Choroid plexus epithelial cell (primary cell): ENCODE data around the gene PGAM4.

ENCODE experiments used
- DNase-seq: peaks from one replicate; pipeline ENCODE4 v3.0.0-alpha.2; 2010; ENCODE audit warnings: low read depth
- H3K4me3 ChIP-seq: 2 replicates; pipeline ENCODE4 v1.5.1; 2011; ENCODE audit warnings: low read depth, mild to moderate bottlenecking, control low read depth, low read length, moderate library complexity
- TF ChIP-seq, protein P1 (sequence below): conservative IDR thresholded peaks from 2 replicates; pipeline ENCODE4 v1.5.1; 2011; ENCODE audit warnings: low read depth, mild to moderate bottlenecking, control low read depth, inconsistent platforms, low read length, moderate library complexity

The PGAM4 gene

DNA sequence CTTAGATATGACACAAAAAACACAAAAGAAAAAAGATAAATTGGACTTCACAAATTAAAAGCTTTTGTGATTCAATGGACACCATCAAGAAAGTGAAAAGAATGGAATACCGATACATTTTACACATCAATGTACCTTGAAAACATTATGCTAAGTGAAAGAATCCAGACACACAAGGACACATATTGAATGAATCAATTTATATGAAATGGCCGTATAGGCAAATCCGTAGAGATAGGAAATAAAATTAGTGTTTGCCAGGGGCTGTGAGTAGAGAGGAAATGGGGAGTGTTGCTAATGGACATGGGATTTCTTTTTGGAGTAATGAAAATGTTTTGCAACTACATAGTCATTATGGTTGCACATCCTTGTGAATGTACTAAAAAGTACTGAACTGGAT, 3.1 kb downstream of the PGAM4 start:
- TF ChIP-seq, protein P1, sequence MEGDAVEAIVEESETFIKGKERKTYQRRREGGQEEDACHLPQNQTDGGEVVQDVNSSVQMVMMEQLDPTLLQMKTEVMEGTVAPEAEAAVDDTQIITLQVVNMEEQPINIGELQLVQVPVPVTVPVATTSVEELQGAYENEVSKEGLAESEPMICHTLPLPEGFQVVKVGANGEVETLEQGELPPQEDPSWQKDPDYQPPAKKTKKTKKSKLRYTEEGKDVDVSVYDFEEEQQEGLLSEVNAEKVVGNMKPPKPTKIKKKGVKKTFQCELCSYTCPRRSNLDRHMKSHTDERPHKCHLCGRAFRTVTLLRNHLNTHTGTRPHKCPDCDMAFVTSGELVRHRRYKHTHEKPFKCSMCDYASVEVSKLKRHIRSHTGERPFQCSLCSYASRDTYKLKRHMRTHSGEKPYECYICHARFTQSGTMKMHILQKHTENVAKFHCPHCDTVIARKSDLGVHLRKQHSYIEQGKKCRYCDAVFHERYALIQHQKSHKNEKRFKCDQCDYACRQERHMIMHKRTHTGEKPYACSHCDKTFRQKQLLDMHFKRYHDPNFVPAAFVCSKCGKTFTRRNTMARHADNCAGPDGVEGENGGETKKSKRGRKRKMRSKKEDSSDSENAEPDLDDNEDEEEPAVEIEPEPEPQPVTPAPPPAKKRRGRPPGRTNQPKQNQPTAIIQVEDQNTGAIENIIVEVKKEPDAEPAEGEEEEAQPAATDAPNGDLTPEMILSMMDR = no peak
- no peak overlapping the region for H3K4me3 ChIP-seq
- no peak for DNase-seq

DNA sequence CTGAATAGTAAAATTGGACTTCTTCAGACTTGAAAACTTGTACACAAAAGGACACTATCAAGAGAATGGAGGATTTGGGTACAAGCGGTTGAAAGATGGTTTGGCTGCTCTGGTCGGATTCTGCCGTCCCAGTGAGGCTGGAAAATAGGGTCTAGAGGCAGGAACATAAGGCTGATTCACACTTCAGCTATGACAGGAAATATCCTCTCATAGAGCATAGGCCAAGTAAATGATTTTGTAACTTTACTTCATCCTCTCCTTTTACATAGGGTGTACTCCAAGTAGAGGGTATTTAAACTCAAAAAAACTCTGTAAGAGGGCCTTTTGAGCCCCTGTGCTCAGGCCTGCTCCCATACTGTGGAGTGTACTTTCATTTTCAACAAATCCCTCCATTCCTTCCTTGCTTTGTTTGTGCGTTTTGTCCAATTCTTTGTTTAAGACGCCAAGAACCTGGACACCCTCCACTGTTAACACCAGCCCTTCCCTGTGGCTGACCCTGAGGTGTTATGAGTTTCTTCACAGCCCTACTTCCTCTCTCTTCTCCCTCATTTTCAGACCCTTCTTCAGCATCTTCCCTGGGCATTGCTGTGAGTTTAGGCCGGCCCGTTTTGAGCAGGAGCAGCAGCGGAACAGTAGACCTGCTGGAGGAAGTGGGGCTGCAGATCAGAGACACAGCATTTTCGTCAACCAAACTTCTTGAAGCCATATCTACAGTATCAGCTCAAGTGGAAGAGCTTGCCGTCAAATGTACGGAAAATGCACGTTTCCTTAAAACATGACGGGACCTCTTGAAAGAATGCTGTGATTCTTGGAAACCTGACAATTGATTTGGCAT, 7.2 kb downstream of the PGAM4 start:
- H3K4me3 ChIP-seq = no peak overlapping the region
- TF ChIP-seq, protein P1 = no peak
- peak; percentile 29 for DNase-seq

DNA sequence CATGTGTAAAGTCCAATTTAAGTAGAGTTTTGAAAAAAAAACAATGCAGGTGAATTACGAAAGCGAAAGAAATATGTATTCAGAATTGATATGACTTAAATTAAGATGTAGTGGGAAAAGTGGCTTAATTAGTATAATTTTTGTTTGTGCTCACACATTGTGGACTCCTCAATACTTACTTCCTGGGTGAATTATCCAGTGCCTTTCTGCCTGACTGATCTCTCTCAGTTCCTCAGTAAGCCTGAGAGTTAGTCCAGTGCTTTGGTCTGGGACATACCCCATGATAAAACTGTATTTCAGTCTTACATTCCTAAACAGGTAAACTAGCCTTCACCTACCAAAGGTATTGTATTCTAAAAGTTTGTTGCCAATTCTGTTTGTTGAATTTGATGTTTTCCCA, 8.4 kb downstream of the PGAM4 start:
- DNase-seq = no peak
- TF ChIP-seq, protein P1 = no peak
- no peak overlapping the region for H3K4me3 ChIP-seq

DNA sequence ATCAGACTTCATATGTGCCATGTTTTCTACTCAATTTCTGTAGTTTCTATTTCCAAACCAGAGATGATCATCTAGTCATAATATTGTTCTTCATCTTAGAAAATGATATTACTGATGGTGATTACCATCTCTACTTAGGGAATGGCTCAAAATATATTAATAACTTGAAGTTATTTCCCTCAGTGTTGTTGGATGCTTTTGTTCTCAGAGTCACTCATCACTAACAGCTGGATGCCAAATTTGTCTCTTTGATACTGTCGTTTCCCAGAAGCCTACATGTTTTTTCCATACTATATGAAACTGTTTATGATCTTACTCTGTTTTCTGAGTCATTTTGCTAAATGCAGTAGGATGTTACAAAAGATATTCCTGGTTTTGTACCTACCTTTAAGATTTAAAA, 8.9 kb downstream of the PGAM4 start:
- TF ChIP-seq, protein P1 = no peak
- no peak overlapping the region for H3K4me3 ChIP-seq
- DNase-seq = no peak

DNA sequence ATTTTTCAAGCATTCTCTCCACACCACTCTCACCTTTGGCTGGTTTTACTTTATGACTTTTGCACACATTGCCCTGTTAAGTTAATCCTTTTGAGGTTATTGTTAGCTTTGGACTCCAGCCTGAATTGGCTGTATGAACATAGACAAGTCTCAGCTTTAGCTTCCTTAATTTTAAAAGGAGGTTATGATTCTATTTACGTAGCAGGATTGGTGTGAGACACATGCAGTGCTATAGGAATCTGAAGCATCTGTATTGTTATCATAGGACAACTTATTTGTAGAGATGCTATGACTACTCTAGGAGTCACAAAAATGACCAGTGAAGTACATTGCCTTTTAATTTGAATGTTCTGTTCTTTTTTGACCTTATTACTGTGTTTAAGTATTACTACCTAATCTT, 15.7 kb downstream of the PGAM4 start:
- no peak overlapping the region for H3K4me3 ChIP-seq
- TF ChIP-seq, protein P1 = no peak
- DNase-seq = peak; percentile 54

DNA sequence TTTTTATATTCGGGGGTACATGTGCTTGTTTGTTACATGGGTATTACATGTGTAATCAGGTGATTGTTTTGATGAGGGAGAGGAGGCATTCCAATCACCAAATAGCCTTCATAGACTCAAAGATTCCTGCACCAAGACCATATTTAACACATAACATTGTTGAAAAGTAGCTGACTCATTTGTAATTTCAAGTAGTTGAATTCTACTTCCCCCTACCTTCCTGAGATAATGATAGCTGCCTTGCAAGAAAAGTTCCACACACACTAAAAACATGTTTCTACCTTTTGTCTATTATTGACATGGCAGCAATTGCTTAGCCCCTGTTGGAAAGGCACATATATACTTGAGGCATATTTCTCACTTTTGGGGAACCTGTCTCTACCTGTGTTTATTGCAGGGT, 16.1 kb downstream of the PGAM4 start:
- TF ChIP-seq, protein P1 = no peak
- DNase-seq = peak; percentile 10

DNA sequence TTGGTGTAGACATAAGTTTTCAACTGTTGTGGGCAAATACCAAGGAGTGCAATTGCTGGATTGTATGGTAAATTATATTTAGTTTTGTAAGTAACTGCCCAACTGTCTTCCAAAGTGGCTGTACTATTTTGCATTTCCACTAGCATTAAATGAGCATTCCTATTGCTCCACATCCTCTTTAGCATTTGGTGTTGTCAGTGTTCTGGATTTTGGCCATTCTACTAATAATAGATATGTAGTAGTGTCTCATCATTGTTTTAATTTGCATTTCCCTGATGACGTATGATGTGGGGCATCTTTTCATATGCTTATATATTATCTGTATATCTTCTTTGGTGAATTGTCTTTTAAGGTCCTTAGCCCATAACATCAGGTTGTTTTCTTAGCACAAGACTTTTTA, 17.3 kb downstream of the PGAM4 start:
- TF ChIP-seq, protein P1 = no peak
- no peak overlapping the region for H3K4me3 ChIP-seq
- no peak for DNase-seq

More for the DNA sequence above, 16.1 kb downstream of the PGAM4 start:
- H3K4me3 ChIP-seq = no peak overlapping the region
